Endodermal cell (in vitro differentiated cells): ENCODE measurements around the gene GABPA. TPM values are rescaled to one million over a fixed set of nuclear protein-coding genes. Genes with fewer than 3 reads are reported as not detected.
"Not testable (repeated sequence)": the region's sequence is repeated elsewhere in the genome, so short reads cannot be mapped to it uniquely, and the experiment has no call there.

Experiments
- DNase-seq: peaks from one replicate; pipeline ENCODE4 v3.0.0-alpha.2; 2017
- H3K27ac ChIP-seq: 2 replicates; pipeline ENCODE4 v1.5.1; 2013; ENCODE audit warnings: mild to moderate bottlenecking, low read depth, low read length, moderate library complexity
- H3K27me3 ChIP-seq: 2 replicates; pipeline ENCODE4 v1.6.1; 2013; ENCODE audit warnings: mild to moderate bottlenecking, low read length, moderate library complexity; ENCODE audit not compliant: insufficient read depth, control insufficient read depth, poor library complexity, severe bottlenecking
- H3K36me3 ChIP-seq: 2 replicates; pipeline ENCODE4 v1.7.0; 2013; ENCODE audit warnings: mild to moderate bottlenecking, low read length, moderate library complexity; ENCODE audit not compliant: control insufficient read depth, insufficient read depth
- H3K4me1 ChIP-seq: one replicate; pipeline ENCODE4 v1.7.0; 2013; ENCODE audit warnings: low read length; ENCODE audit not compliant: control insufficient read depth, insufficient read depth
- H3K4me3 ChIP-seq: 2 replicates; pipeline ENCODE4 v1.5.1; 2013; ENCODE audit warnings: mild to moderate bottlenecking, low read length, moderate library complexity
- H3K9ac ChIP-seq: 2 replicates; pipeline ENCODE4 v1.6.1; 2013; ENCODE audit warnings: mild to moderate bottlenecking, low read length, moderate library complexity; ENCODE audit not compliant: poor library complexity, severe bottlenecking; ENCODE audit errors: extremely low read depth
- H3K9me3 ChIP-seq: 2 replicates; pipeline ENCODE4 v1.6.1; 2013; ENCODE audit warnings: mild to moderate bottlenecking, low read length, moderate library complexity; ENCODE audit not compliant: control insufficient read depth
- H3K27ac Mint-ChIP-seq: 2 replicates; pipeline ENCODE4 v1.8.0; 2020; ENCODE audit warnings: mixed read lengths
- H3K27me3 Mint-ChIP-seq: 2 replicates; pipeline ENCODE4 v1.8.0; 2021; ENCODE audit warnings: mild to moderate bottlenecking, mixed read lengths; ENCODE audit not compliant: insufficient read depth
- H3K36me3 Mint-ChIP-seq: 2 replicates; pipeline ENCODE4 v1.8.0; 2020; ENCODE audit warnings: low read depth, mixed read lengths
- H3K4me1 Mint-ChIP-seq: 2 replicates; pipeline ENCODE4 v1.8.0; 2020; ENCODE audit warnings: mixed read lengths
- H3K4me3 Mint-ChIP-seq: 2 replicates; pipeline ENCODE4 v1.8.0; 2020; ENCODE audit warnings: mild to moderate bottlenecking, moderate library complexity, mixed read lengths
- H3K9me3 Mint-ChIP-seq: 2 replicates; pipeline ENCODE4 v1.8.0; 2020; ENCODE audit warnings: mild to moderate bottlenecking, mixed read lengths
- WGBS, 2 experiments: methylation state at CpG; one replicate each; pipeline versions ENCODE4 v1.1.5 to v1.1.7; 2013; ENCODE audit warnings: missing lambda C conversion rate in 2 of 2, mixed read lengths in 1 of 2; ENCODE audit not compliant: insufficient coverage in 1 of 2, insufficient read length in 1 of 2; 5-methylcytosine and 5-hydroxymethylcytosine counted together
- total RNA-seq, 2 donors: library from RNA; stranded (reverse); fragmentation: NEBNext Ultra II Directional in 1 of 2; extraction: Animal tissue kit (Norgen Biotek cat#: 25700) in 1 of 2; gene quantifications; 2 replicates in 1 of 2; 3 replicates in 1 of 2; pipeline ENCODE4 v1.2.1, GENCODE V29; 2021
- TF ChIP-seq, protein P1 (sequence below): fragments of 200-600 bp; sonication (generic); conservative IDR thresholded peaks from 2 replicates; pipeline ENCODE4 v1.5.0; 2021; ENCODE audit warnings: antibody characterized with exemption, mild to moderate bottlenecking

GABPA gene
- total RNA-seq, 2 donors from 2014 or later = 30.4 to 35.3 TPM

DNA sequence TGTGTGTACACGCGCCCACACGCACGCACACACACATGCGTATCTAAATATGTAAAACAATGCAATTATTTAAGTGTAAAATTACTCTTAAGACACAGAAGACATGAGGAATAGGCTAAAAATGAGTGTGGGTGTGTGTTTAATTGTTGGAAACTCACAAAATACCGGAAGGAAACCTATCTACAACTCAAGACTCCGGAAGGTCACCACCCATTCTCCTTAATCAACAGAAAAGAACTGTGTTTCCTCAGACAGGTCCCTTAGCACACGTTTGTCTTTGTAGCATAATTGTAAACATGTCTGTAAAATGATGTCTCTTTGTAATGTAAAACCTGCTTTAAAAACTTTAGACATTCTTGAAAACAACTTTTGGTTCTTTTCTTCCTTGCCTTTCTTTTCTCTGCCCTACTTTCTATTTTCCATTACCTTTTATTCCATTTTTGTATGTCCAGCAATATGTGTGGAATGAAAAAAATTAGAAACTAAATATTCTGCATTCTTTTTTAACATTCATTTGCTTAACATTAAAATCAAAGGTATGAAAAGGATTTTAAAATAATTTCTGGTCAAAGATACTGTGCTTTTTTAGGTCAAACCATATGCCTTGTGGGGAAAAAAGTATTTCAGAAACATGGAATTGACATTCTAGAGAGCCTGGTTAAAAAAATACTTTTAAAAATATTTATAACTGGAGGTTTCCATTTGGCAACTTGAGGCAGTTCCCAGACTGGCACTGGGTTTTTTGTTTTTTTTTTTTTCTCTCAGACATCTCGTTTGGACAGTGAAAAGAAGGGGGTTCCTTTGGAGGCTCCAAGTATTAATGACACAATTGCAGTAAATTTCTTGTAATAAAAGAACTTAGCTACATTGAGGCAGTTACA lies 46.3 kb upstream of the GABPA start:
- Histone ChIP-seq H3K9me3 (no peaks in the 10 kb centered on the region), H3K4me3 (no peak overlapping the region), H3K27me3 (no peaks in the 10 kb centered on the region), H3K27ac (no peak overlapping the region), H3K36me3 (no peaks in the 10 kb centered on the region), H3K4me1 (no peaks in the 10 kb centered on the region), H3K9ac (no peak overlapping the region)
- TF ChIP-seq, protein P1, sequence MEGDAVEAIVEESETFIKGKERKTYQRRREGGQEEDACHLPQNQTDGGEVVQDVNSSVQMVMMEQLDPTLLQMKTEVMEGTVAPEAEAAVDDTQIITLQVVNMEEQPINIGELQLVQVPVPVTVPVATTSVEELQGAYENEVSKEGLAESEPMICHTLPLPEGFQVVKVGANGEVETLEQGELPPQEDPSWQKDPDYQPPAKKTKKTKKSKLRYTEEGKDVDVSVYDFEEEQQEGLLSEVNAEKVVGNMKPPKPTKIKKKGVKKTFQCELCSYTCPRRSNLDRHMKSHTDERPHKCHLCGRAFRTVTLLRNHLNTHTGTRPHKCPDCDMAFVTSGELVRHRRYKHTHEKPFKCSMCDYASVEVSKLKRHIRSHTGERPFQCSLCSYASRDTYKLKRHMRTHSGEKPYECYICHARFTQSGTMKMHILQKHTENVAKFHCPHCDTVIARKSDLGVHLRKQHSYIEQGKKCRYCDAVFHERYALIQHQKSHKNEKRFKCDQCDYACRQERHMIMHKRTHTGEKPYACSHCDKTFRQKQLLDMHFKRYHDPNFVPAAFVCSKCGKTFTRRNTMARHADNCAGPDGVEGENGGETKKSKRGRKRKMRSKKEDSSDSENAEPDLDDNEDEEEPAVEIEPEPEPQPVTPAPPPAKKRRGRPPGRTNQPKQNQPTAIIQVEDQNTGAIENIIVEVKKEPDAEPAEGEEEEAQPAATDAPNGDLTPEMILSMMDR = no peak
- H3K36me3 Mint-ChIP-seq = no peaks in the 10 kb centered on the region
- no peaks in the 10 kb centered on the region for H3K4me1 Mint-ChIP-seq
- no peaks in the 10 kb centered on the region for H3K9me3 Mint-ChIP-seq
- WGBS, 2 experiments = 88% methylated on average over 4 of the region's 9 CpGs; no CpG with 5 or more reads in 1 of the 2 experiments
- H3K27me3 Mint-ChIP-seq = no peaks in the 10 kb centered on the region
- no peak for DNase-seq
- no peak overlapping the region for H3K27ac Mint-ChIP-seq
- H3K4me3 Mint-ChIP-seq = no peak overlapping the region

DNA sequence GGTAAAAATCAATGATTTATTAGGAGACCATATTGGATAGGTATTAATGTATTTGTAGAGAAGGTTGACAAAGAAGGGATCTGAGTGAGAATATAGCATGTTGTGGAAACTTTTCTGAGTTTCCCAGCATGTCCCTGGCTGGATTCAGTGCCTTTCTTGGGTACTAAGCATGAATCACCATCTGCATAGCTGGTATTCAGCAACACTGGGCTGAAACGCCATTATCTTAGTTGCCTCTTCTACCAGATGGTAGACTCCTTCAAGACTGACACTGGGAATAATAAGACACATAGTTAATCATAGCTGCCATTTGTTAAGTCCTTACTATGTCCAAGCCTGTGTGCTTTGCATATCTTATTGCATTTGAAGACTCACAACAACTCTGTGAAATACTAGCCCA lies 45.5 kb upstream of the GABPA start:
- Mint-ChIP-seq H3K27ac (no peak overlapping the region), H3K27me3 (no peaks in the 10 kb centered on the region), H3K36me3 (no peaks in the 10 kb centered on the region), H3K9me3 (no peaks in the 10 kb centered on the region), H3K4me1 (no peaks in the 10 kb centered on the region), H3K4me3 (no peak overlapping the region)
- no peaks in the 10 kb centered on the region for H3K36me3 ChIP-seq
- H3K9me3 ChIP-seq = no peaks in the 10 kb centered on the region
- no peaks in the 10 kb centered on the region for H3K4me1 ChIP-seq
- H3K27ac ChIP-seq = no peak overlapping the region
- no peaks in the 10 kb centered on the region for H3K27me3 ChIP-seq
- H3K9ac ChIP-seq = no peak overlapping the region
- no peak for DNase-seq
- WGBS, 2 experiments = 79 to 90% methylated on average over 1 of the region's 1 CpG
- no peak overlapping the region for H3K4me3 ChIP-seq
- TF ChIP-seq, protein P1 = no peak

DNA sequence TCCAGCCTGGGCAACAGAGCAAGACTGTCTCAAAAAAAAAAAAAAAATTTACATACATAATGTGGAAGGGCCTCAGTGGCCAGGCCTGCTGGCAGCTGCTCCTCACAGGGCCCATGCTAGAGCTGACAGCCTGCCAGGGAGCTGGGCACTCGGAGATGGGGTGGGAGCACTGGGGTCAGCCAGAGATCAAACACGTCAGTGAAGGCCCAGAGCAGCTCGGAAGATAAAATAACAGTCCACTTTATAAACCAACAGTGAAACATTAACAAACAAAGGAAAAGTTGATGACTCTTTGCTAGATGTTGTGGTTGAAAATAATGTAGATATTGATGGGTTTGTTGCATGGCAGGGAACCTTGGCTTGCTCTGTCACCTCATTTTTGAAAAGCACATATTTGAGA lies 42.8 kb upstream of the GABPA start:
- no peaks in the 10 kb centered on the region for H3K4me1 Mint-ChIP-seq
- no peak overlapping the region for H3K4me3 Mint-ChIP-seq
- H3K36me3 Mint-ChIP-seq = no peaks in the 10 kb centered on the region
- Histone ChIP-seq H3K27me3 (no peaks in the 10 kb centered on the region), H3K4me3 (no peak overlapping the region), H3K9me3 (no peaks in the 10 kb centered on the region), H3K36me3 (no peaks in the 10 kb centered on the region), H3K4me1 (no peaks in the 10 kb centered on the region), H3K9ac (no peak overlapping the region), H3K27ac (no peak overlapping the region)
- 60 to 94% methylated on average over 1 to 3 of the region's 3 CpGs for WGBS, 2 experiments
- peaks cover 13% of the 10 kb centered on the region for H3K9me3 Mint-ChIP-seq
- H3K27me3 Mint-ChIP-seq = no peaks in the 10 kb centered on the region
- no peak for DNase-seq
- no peak overlapping the region for H3K27ac Mint-ChIP-seq
- TF ChIP-seq, protein P1 = no peak

DNA sequence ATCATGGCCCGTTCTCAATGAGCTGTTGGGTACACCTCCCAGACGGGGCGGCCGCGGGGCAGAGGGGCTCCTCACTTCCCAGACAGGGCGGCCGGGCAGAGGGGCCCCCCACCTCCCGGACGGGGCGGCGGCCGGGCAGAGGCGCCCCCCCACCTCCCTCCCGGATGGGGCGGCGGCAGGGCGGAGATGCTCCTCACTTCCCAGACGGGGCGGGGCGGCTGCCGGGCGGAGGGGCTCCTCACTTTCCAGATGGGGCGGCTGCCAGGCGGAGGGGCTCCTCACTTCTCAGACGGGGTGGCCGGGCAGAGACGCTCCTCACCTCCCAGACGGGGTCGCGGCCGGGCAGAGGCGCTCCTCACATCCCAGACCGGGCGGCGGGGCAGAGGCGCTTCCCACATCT lies 39.3 kb upstream of the GABPA start:
- H3K4me3 ChIP-seq, H3K27me3 ChIP-seq: not testable (repeated sequence)

More for the DNA sequence above, 39.3 kb upstream of the GABPA start:
- not testable (repeated sequence) for H3K4me3 Mint-ChIP-seq, H3K9me3 ChIP-seq, H3K27me3 Mint-ChIP-seq, DNase-seq, H3K27ac ChIP-seq, H3K36me3 Mint-ChIP-seq, H3K9ac ChIP-seq, H3K27ac Mint-ChIP-seq, H3K36me3 ChIP-seq, H3K4me1 ChIP-seq, H3K4me1 Mint-ChIP-seq
- H3K9me3 Mint-ChIP-seq = peaks cover 14% of the 10 kb centered on the region
- WGBS, 2 experiments = 73 to 96% methylated on average over 3 to 33 of the region's 36 CpGs
